NB4 (cell line): ENCODE results near the gene RAD17.
"Not testable (repeated sequence)": the region's sequence is repeated elsewhere in the genome, so short reads cannot be mapped to it uniquely, and the experiment has no call there.

ENCODE experiments used
- DNase-seq: peaks from one replicate; pipeline ENCODE4 v3.0.0; 2010; ENCODE audit warnings: low read depth
- H3K4me3 ChIP-seq: one replicate; pipeline ENCODE4 v1.5.1; 2011; ENCODE audit warnings: mild to moderate bottlenecking, low read depth, low read length, moderate library complexity
- MYC ChIP-seq: IDR thresholded peaks from 2 replicates; pipeline ENCODE4 v1.6.1; 2011; ENCODE audit warnings: low read depth, low read length
- POLR2A ChIP-seq: IDR thresholded peaks from 2 replicates; pipeline ENCODE4 v1.6.1; 2011; ENCODE audit warnings: mild to moderate bottlenecking; ENCODE audit not compliant: insufficient read length; ENCODE audit errors: extremely low read depth
- TF ChIP-seq, protein P1 (sequence below): IDR thresholded peaks from 2 replicates; pipeline ENCODE4 v1.6.1; 2011; ENCODE audit warnings: low read depth, low read length
- TF ChIP-seq, protein P2 (sequence below): IDR thresholded peaks from one replicate; pipeline ENCODE4 v1.5.1; 2012; ENCODE audit warnings: low read depth, low read length

Gene RAD17, protein sequence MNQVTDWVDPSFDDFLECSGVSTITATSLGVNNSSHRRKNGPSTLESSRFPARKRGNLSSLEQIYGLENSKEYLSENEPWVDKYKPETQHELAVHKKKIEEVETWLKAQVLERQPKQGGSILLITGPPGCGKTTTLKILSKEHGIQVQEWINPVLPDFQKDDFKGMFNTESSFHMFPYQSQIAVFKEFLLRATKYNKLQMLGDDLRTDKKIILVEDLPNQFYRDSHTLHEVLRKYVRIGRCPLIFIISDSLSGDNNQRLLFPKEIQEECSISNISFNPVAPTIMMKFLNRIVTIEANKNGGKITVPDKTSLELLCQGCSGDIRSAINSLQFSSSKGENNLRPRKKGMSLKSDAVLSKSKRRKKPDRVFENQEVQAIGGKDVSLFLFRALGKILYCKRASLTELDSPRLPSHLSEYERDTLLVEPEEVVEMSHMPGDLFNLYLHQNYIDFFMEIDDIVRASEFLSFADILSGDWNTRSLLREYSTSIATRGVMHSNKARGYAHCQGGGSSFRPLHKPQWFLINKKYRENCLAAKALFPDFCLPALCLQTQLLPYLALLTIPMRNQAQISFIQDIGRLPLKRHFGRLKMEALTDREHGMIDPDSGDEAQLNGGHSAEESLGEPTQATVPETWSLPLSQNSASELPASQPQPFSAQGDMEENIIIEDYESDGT

DNA sequence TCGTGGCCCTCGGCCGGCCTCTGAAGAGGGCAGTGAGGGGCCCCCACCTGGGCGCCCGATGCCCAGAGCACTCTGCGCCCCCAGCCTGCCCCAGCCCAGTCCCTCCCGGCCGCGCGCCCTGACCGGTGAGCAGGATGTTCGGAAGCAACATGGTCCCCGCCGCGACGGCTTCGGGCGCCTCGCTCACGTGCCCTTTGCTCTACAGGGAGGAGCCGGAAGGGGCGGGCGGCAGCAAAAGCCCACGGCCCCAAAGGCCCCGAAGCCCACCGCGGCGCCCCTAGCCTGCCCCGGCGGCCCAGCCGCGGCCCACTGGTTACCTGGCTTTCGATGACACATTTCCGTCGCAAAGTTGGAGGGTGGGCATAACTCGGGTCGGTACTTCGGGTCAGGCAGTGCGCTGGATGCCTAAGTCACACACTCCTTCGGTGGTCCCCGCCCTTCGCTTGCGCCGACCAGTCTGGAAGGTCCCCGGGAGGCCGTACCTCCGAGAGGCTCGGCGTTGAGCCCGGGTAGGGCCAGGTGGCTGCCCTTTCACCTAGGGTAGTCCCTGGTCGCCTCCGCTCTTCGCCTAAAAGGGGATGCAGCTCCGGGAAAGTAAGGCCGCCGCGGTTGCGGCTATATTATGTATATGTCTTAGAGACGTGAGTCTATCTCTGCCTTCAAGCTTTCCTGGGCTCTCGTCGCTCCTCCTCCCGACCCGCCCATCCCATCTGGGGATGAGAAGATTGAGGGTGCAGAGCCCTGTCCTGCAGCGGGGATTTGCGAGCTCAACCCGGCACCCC lies at the start of gene RAD17, which contains the start of the genes AK6 and TAF9:
TSS of gene RAD17 (plus strand) at position 479 of the 782 bp plus-strand sequence. CDS start 2,391 bp downstream, outside the sequence.
TSS of gene AK6 (minus strand) at position 181 of the 782 bp plus-strand sequence. CDS start at position 151, 30 bp downstream.
TSS of gene TAF9 (minus strand) at position 181 of the 782 bp plus-strand sequence. CDS start 3,783 bp downstream, outside the sequence.
- peak; percentile 93 for DNase-seq
- peak within 1 kb of the TSS; percentile 82 for H3K4me3 ChIP-seq
- TF ChIP-seq, protein P1, sequence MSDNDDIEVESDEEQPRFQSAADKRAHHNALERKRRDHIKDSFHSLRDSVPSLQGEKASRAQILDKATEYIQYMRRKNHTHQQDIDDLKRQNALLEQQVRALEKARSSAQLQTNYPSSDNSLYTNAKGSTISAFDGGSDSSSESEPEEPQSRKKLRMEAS: peak; percentile 89
- TF ChIP-seq MYC (peak; percentile 92; the same call in 1 of the 2 replicates), POLR2A (peak; percentile 60)
- TF ChIP-seq, protein P2, sequence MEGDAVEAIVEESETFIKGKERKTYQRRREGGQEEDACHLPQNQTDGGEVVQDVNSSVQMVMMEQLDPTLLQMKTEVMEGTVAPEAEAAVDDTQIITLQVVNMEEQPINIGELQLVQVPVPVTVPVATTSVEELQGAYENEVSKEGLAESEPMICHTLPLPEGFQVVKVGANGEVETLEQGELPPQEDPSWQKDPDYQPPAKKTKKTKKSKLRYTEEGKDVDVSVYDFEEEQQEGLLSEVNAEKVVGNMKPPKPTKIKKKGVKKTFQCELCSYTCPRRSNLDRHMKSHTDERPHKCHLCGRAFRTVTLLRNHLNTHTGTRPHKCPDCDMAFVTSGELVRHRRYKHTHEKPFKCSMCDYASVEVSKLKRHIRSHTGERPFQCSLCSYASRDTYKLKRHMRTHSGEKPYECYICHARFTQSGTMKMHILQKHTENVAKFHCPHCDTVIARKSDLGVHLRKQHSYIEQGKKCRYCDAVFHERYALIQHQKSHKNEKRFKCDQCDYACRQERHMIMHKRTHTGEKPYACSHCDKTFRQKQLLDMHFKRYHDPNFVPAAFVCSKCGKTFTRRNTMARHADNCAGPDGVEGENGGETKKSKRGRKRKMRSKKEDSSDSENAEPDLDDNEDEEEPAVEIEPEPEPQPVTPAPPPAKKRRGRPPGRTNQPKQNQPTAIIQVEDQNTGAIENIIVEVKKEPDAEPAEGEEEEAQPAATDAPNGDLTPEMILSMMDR: no peak

DNA sequence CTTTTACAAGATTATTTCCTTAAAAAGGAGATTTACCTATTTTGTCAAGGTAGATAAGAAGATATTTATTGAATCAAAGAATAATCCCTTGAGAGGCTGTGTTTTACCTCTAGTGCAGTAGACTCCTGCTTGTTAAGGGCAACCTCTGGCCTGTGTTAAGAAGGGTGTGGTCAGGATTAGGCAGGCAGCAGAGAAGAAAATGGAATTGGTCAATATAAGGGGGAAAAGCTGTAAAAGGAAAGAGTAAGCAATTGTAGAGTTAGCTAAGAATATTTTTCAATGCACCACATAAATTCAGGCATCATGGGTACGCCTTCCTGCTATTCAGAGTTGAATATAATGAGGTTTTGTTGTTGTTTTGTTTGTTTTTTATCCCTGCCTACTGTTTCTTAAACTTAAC lies 43.3 kb upstream of the RAD17 start:
- H3K4me3 ChIP-seq: no peak overlapping the region
- TF ChIP-seq, protein P1: no peak
- TF ChIP-seq, protein P2: no peak
- TF ChIP-seq POLR2A (no peak), MYC (no peak)
- DNase-seq: no peak

DNA sequence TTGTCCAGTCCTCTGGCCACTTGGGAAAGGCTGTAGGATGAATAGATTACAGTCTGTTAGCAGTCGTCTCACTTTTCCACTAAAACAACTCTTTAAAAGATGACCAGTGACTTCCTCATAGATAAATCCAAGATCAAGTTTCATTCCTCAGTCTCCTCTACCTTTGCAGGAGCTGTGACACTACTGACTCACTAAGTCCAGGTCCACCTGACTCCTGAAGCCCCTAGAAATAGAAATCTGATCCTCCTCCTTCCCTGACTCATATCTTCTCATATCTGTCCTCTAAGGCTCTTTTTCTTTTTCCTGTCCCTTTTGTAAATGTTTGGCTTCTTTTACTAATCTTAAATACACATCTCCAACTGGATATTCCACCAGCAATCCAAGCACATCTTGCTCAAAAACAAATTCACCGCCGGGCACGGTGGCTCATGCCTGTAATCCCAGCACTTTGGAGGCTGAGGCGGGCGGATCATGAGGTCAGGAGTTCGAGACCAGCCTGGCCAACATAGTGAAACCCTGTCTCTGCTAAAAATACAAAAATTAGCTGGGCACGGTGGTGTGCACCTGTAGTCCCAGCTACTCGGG lies 39.6 kb upstream of the RAD17 start:
- TF ChIP-seq MYC: no peak
- no peak overlapping the region for H3K4me3 ChIP-seq
- DNase-seq: no peak

DNA sequence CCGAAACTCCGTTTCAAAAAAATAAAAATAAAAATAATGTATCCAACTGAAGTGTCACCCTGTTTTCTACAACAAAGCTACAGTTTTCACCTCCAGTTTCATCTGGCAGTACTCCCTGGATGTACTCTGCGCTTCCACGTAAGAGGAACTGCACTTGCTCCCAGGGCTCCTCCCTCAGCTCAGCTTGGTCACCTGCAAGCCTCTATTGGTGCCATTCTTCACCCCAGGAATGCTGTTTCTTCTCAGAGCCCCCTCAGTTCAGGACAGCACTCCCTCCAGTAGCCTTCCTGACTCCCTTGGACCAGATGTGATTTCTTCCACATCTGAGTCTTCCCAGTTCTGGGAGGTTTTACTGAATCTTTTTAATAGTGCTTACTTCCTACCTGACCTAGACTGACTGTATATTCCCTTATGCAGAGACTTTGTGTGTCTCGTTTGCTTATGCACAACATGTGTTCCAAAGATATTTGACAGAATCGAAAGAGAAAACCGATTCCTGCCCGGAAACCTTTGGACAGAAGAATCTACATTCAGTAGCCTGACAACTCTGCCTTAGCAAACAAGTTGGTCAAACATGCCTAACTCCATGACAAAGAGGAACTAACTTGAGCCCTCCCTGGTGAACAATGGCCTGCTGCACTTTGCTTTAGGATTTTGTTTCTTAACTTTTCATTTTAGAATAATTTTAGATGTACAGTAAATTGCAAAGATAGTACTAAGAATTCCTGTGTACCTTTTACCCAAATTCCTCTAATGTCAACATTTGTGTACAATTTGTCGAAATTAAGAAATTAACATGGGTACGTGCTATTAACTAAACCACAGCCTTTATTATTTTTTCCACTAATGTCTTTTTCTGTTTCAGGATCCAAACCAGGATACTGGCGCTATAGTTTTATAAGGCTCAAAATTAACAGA lies 37.8 kb upstream of the RAD17 start:
- peak overlapping the region; percentile 84 for H3K4me3 ChIP-seq
- TF ChIP-seq, protein P1: no peak
- TF ChIP-seq POLR2A (no peak), MYC (no peak)
- TF ChIP-seq, protein P2: no peak
- DNase-seq: peak; percentile 66

DNA sequence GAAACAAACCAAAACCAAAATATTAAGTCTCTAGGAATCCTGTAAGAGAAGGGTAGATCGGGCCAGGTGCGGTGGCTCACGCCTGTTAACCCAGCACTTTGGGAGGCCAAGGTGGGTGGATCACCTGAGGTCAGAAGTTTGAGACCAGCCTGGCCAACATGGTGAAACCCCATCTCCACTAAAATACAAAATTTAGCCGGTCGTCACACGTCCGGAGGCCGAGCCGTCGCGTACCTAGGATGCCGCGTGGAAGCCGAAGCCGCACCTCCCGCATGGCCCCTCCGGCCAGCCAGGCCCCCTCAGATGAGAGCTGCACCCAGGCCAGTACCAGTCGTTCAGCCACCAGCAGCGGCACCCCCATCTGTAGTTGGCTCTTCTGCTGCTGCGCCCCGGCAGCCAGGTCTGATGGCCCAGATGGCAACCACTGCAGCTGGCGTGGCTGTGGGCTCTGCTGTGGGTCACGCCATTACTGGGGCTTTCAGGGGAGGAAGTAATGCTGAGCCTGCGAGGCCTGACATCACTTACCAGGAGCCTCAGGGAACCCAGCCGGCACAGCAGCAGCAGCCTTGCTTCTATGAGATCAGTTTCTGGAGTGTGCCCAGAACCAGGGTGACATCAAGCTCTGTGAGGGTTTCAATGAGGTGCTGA lies 35.8 kb upstream of the RAD17 start:
- DNase-seq, H3K4me3 ChIP-seq: not testable (repeated sequence)
